ENCODE measurements around the gene OSTN. TPM values are rescaled to one million over a fixed set of nuclear protein-coding genes. Genes with fewer than 3 reads are reported as not detected.
"Not testable (repeated sequence)": the region's sequence is repeated elsewhere in the genome, so short reads cannot be mapped to it uniquely, and the experiment has no call there.

OSTN gene
- total RNA-seq, 1 experiment from 2014 or later, result not detected

- H3K36me3 ChIP-seq, result no peaks in the 10 kb centered on the region
- no peak overlapping the region for H3K4me3 ChIP-seq
- no peak for DNase-seq
- H3K27me3 ChIP-seq, result no peaks in the 10 kb centered on the region
- H3K9me3 ChIP-seq, result no peaks in the 10 kb centered on the region
Measured at GRCh38 chr3:191254098-191254873, 55.2 kb downstream of the OSTN start.

- Histone ChIP-seq H3K27me3 (no peaks in the 10 kb centered on the region), H3K4me3 (no peak overlapping the region), H3K9me3 (no peaks in the 10 kb centered on the region), H3K36me3 (no peaks in the 10 kb centered on the region)
- DNase-seq, result no peak
Measured at GRCh38 chr3:191255156-191255555, 56.1 kb downstream of the OSTN start.

- no peaks in the 10 kb centered on the region for H3K27me3 ChIP-seq
- no peak for DNase-seq
Measured at GRCh38 chr3:191256405-191256804, 57.4 kb downstream of the OSTN start.

GRCh38 chr3:191257286-191257685, 58.2 kb downstream of the OSTN start:
- H3K36me3 ChIP-seq, result no peaks in the 10 kb centered on the region
- no peak for DNase-seq
- H3K9me3 ChIP-seq, result no peaks in the 10 kb centered on the region
- no peaks in the 10 kb centered on the region for H3K27me3 ChIP-seq
- no peak overlapping the region for H3K4me3 ChIP-seq

More at GRCh38 chr3:191256405-191256804, 57.4 kb downstream of the OSTN start:
- Histone ChIP-seq H3K9me3 (no peaks in the 10 kb centered on the region), H3K36me3 (no peaks in the 10 kb centered on the region), H3K4me3 (no peak overlapping the region)

- DNase-seq, result no peak
- Histone ChIP-seq H3K4me3 (no peak overlapping the region), H3K36me3 (no peaks in the 10 kb centered on the region), H3K27me3 (no peaks in the 10 kb centered on the region), H3K9me3 (no peaks in the 10 kb centered on the region)
Measured at GRCh38 chr3:191259486-191259885, 60.4 kb downstream of the OSTN start.

- Histone ChIP-seq H3K27me3 (no peaks in the 10 kb centered on the region), H3K36me3 (no peaks in the 10 kb centered on the region), H3K9me3 (no peaks in the 10 kb centered on the region), H3K4me3 (no peak overlapping the region)
- DNase-seq, result no peak
Measured at GRCh38 chr3:191260431-191261303, 61.6 kb downstream of the OSTN start.

GRCh38 chr3:191261304-191261638, 62.2 kb downstream of the OSTN start:
- no peaks in the 10 kb centered on the region for H3K36me3 ChIP-seq
- DNase-seq, result no peak
- no peaks in the 10 kb centered on the region for H3K9me3 ChIP-seq
- H3K27me3 ChIP-seq, result no peaks in the 10 kb centered on the region
- no peak overlapping the region for H3K4me3 ChIP-seq

GRCh38 chr3:191262650-191263049, 63.6 kb downstream of the OSTN start:
- Histone ChIP-seq H3K36me3 (no peaks in the 10 kb centered on the region), H3K27me3 (no peaks in the 10 kb centered on the region), H3K4me3 (no peak overlapping the region), H3K9me3 (no peaks in the 10 kb centered on the region)
- no peak for DNase-seq

GRCh38 chr3:191263365-191263764, 64.3 kb downstream of the OSTN start:
- Histone ChIP-seq H3K9me3 (peaks cover 3% of the 10 kb centered on the region; the same call in 1 of the 2 replicates), H3K36me3 (no peaks in the 10 kb centered on the region), H3K27me3 (no peaks in the 10 kb centered on the region), H3K4me3 (no peak overlapping the region)
- DNase-seq, result no peak

- Histone ChIP-seq H3K4me3 (no peak overlapping the region), H3K9me3 (peaks cover 6% of the 10 kb centered on the region; the same call in 1 of the 2 replicates), H3K36me3 (no peaks in the 10 kb centered on the region), H3K27me3 (no peaks in the 10 kb centered on the region)
- no peak for DNase-seq
Measured at GRCh38 chr3:191263850-191264249, 64.8 kb downstream of the OSTN start.

- Histone ChIP-seq H3K36me3 (no peaks in the 10 kb centered on the region), H3K9me3 (peaks cover 18% of the 10 kb centered on the region), H3K27me3 (no peaks in the 10 kb centered on the region), H3K4me3 (no peak overlapping the region)
- DNase-seq, result no peak
Measured at GRCh38 chr3:191268737-191269136, 69.7 kb downstream of the OSTN start.

GRCh38 chr3:191269289-191270085, 70.4 kb downstream of the OSTN start:
- H3K9me3 ChIP-seq, result peaks cover 18% of the 10 kb centered on the region
- DNase-seq, result peak; percentile 56
- no peaks in the 10 kb centered on the region for H3K27me3 ChIP-seq
- no peak overlapping the region for H3K4me3 ChIP-seq
- H3K36me3 ChIP-seq, result no peaks in the 10 kb centered on the region

GRCh38 chr3:191275244-191275643, 76.2 kb downstream of the OSTN start:
- peaks cover 12% of the 10 kb centered on the region; the same call in 1 of the 2 replicates for H3K9me3 ChIP-seq
- not testable (repeated sequence) for DNase-seq, H3K27me3 ChIP-seq, H3K36me3 ChIP-seq, H3K4me3 ChIP-seq

- Histone ChIP-seq H3K9me3 (peaks cover 9% of the 10 kb centered on the region; the same call in 1 of the 2 replicates), H3K27me3 (no peaks in the 10 kb centered on the region), H3K4me3 (no peak overlapping the region), H3K36me3 (no peaks in the 10 kb centered on the region)
- no peak for DNase-seq
Measured at GRCh38 chr3:191275751-191276150, 76.7 kb downstream of the OSTN start.

GRCh38 chr3:191280111-191280510, 81.1 kb downstream of the OSTN start:
- no peak overlapping the region for H3K4me3 ChIP-seq
- DNase-seq, result no peak

GRCh38 chr3:191280882-191281281, 81.8 kb downstream of the OSTN start:
- H3K4me3 ChIP-seq, result no peak overlapping the region
- DNase-seq, result no peak
- no peaks in the 10 kb centered on the region for H3K36me3 ChIP-seq
- H3K27me3 ChIP-seq, result no peaks in the 10 kb centered on the region
- peaks cover 4% of the 10 kb centered on the region; the same call in 1 of the 2 replicates for H3K9me3 ChIP-seq

More at GRCh38 chr3:191280111-191280510, 81.1 kb downstream of the OSTN start:
- Histone ChIP-seq H3K36me3 (no peaks in the 10 kb centered on the region), H3K27me3 (no peaks in the 10 kb centered on the region), H3K9me3 (no peaks in the 10 kb centered on the region)
